Measurements from ENCODE around the gene LAMC3.

- no peak for TF ChIP-seq POLR2A (IDR thresholded peaks at IDR 0.05)
- TF ChIP-seq CTCF (IDR thresholded peaks at IDR 0.05) = no peak
Measured at GRCh38 chr9:131107760-131108159, 98.8 kb downstream of the LAMC3 start.

Data from right lobe of liver (tissue), 4 donors.